Measurements from ENCODE around the gene ATP2C2. TPM values are rescaled to one million over a fixed set of nuclear protein-coding genes. Genes with fewer than 3 reads are reported as not detected.

The ATP2C2 gene
- total and polyA plus RNA-seq, 2 donors (not counting 1 experiment from before 2014, with no cell fraction given), result not detected

GRCh38 chr16:84320511-84320910 is 47.8 kb upstream of the ATP2C2 start:
- intact Hi-C loops (cut with micrococcal nuclease), result no loop called here
- no peaks in the 10 kb centered on the region for H3K4me1 ChIP-seq (ENCODE audit: control insufficient read depth in 2 of 2, insufficient read depth in 2 of 2, low read length in 2 of 2)
- H3K4me3 ChIP-seq (ENCODE audit: control extremely low read depth in 1 of 5, extremely low read depth in 1 of 5, insufficient read depth in 1 of 5, low read depth in 2 of 5, low read length in 4 of 5), result no peak overlapping the region
- H3K9me3 ChIP-seq (ENCODE audit: control extremely low read depth in 1 of 3, control insufficient read depth in 2 of 3, insufficient read depth in 1 of 3, low read length in 2 of 3), result peaks cover 0 to 21% (median 5%) of the 10 kb centered on the region in 3 donors
- Mint-ChIP-seq H3K4me1 (no peaks in the 10 kb centered on the region), H3K4me3 (no peak overlapping the region), H3K9me3 (ENCODE audit: insufficient read depth) (peaks cover 5% of the 10 kb centered on the region), H3K27me3 (peaks cover 5% of the 10 kb centered on the region), H3K27ac (no peak overlapping the region)
- H3K36me3 ChIP-seq (replicated peaks in 1 of 2; ENCODE audit: control extremely low read depth in 1 of 2, control insufficient read depth in 1 of 2, extremely low read depth in 1 of 2, insufficient read depth in 2 of 2, low read length in 1 of 2), result no peaks in the 10 kb centered on the region
- CTCF ChIA-PET, result no interaction called here
- 100% methylated on average over 3 of the region's 5 CpGs for WGBS (ENCODE audit: insufficient coverage)
- POLR2A ChIA-PET, result no interaction called here
- H3K27me3 ChIP-seq (replicated peaks in 1 of 4; ENCODE audit: control extremely low read depth in 1 of 4, control insufficient read depth in 3 of 4, insufficient read depth in 4 of 4, low read length in 3 of 4), result no peaks in the 10 kb centered on the region
- no peak for TF ChIP-seq EZH2 (IDR thresholded peaks at IDR 0.05; ENCODE audit: borderline replicate concordance, insufficient read depth, low read depth, low read length, poor library complexity, severe bottlenecking)
- TF ChIP-seq, protein P1, sequence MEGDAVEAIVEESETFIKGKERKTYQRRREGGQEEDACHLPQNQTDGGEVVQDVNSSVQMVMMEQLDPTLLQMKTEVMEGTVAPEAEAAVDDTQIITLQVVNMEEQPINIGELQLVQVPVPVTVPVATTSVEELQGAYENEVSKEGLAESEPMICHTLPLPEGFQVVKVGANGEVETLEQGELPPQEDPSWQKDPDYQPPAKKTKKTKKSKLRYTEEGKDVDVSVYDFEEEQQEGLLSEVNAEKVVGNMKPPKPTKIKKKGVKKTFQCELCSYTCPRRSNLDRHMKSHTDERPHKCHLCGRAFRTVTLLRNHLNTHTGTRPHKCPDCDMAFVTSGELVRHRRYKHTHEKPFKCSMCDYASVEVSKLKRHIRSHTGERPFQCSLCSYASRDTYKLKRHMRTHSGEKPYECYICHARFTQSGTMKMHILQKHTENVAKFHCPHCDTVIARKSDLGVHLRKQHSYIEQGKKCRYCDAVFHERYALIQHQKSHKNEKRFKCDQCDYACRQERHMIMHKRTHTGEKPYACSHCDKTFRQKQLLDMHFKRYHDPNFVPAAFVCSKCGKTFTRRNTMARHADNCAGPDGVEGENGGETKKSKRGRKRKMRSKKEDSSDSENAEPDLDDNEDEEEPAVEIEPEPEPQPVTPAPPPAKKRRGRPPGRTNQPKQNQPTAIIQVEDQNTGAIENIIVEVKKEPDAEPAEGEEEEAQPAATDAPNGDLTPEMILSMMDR (IDR thresholded peaks at IDR 0.05), result no peak
- H3K9ac ChIP-seq (ENCODE audit: low read length), result no peak overlapping the region
- no peak overlapping the region for H3K4me2 ChIP-seq (replicated peaks; ENCODE audit: low read depth, low read length, poor library complexity, severe bottlenecking)
- H2AFZ ChIP-seq (ENCODE audit: insufficient read depth, low read depth, low read length, poor library complexity, severe bottlenecking), result no peak overlapping the region
- no peaks in the 10 kb centered on the region for H3K79me2 ChIP-seq (ENCODE audit: control insufficient read depth, insufficient read depth, low read length)
- DNase-seq (no peak), ATAC-seq (ENCODE audit: low read depth) (no peak)
- no peak overlapping the region for H3K27ac ChIP-seq (ENCODE audit: low read length in 2 of 2)
- no peaks in the 10 kb centered on the region for H4K20me1 ChIP-seq (ENCODE audit: control insufficient read depth, insufficient read depth, low read length, poor library complexity, severe bottlenecking)

GRCh38 chr16:84321932-84322331 is 46.4 kb upstream of the ATP2C2 start:
- H3K4me3 Mint-ChIP-seq, result no peak overlapping the region
- Histone ChIP-seq H3K4me1 (ENCODE audit: control insufficient read depth in 2 of 2, insufficient read depth in 2 of 2, low read length in 2 of 2) (no peaks in the 10 kb centered on the region), H3K9me3 (ENCODE audit: control extremely low read depth in 1 of 3, control insufficient read depth in 2 of 3, insufficient read depth in 1 of 3, low read length in 2 of 3) (peaks cover 0 to 24% (median 5%) of the 10 kb centered on the region in 3 donors), H3K27me3 (replicated peaks in 1 of 4; ENCODE audit: control extremely low read depth in 1 of 4, control insufficient read depth in 3 of 4, insufficient read depth in 4 of 4, low read length in 3 of 4) (no peaks in the 10 kb centered on the region), H3K36me3 (replicated peaks in 1 of 2; ENCODE audit: control extremely low read depth in 1 of 2, control insufficient read depth in 1 of 2, extremely low read depth in 1 of 2, insufficient read depth in 2 of 2, low read length in 1 of 2) (no peaks in the 10 kb centered on the region), H2AFZ (ENCODE audit: insufficient read depth, low read depth, low read length, poor library complexity, severe bottlenecking) (no peak overlapping the region), H3K27ac (ENCODE audit: low read length in 2 of 2) (no peak overlapping the region), H3K4me2 (replicated peaks; ENCODE audit: low read depth, low read length, poor library complexity, severe bottlenecking) (no peak overlapping the region), H4K20me1 (ENCODE audit: control insufficient read depth, insufficient read depth, low read length, poor library complexity, severe bottlenecking) (no peaks in the 10 kb centered on the region), H3K9ac (ENCODE audit: low read length) (no peak overlapping the region), H3K4me3 (ENCODE audit: control extremely low read depth in 1 of 5, extremely low read depth in 1 of 5, insufficient read depth in 1 of 5, low read depth in 2 of 5, low read length in 4 of 5) (no peak overlapping the region), H3K79me2 (ENCODE audit: control insufficient read depth, insufficient read depth, low read length) (no peaks in the 10 kb centered on the region)
- intact Hi-C loops (cut with micrococcal nuclease), result no loop called here
- ChIA-PET CTCF (no interaction called here), POLR2A (no interaction called here)
- no peaks in the 10 kb centered on the region for H3K4me1 Mint-ChIP-seq
- peaks cover 5% of the 10 kb centered on the region for H3K9me3 Mint-ChIP-seq (ENCODE audit: insufficient read depth)
- TF ChIP-seq, protein P1 (IDR thresholded peaks at IDR 0.05), result no peak
- no peak for TF ChIP-seq EZH2 (IDR thresholded peaks at IDR 0.05; ENCODE audit: borderline replicate concordance, insufficient read depth, low read depth, low read length, poor library complexity, severe bottlenecking)
- 90% methylated on average over 2 of the region's 4 CpGs for WGBS (ENCODE audit: insufficient coverage)
- no peak overlapping the region for H3K27ac Mint-ChIP-seq
- ATAC-seq (ENCODE audit: low read depth) (no peak), DNase-seq (no peak)
- no peaks in the 10 kb centered on the region for H3K27me3 Mint-ChIP-seq

All from B cell (primary cell).